Activated T-helper 2 cell treated with anti-CD3 and anti-CD28 coated beads, Interferon-gamma antibody, Interleukin-2, Interleukin-4, amounts not matched to agents 10 μg/mL and 5 μg/mL and 100 μg/mL, durations not matched to agents 14 hours and 24 hours and 36 hours (primary cell): Measurements from ENCODE around the gene RABAC1. TPM values are rescaled to one million over a fixed set of nuclear protein-coding genes. Genes with fewer than 3 reads are reported as not detected.
A peak's percentile ranks its signal among the peaks of the same experiment; 100 is the strongest.

ENCODE experiments used
- DNase-seq: peaks from one replicate; pipeline ENCODE4 v3.0.0; 2021; ENCODE audit warnings: low spot score
- H3K27ac Mint-ChIP-seq: one replicate; pipeline ENCODE4 v1.8.0; 2021; ENCODE audit warnings: mixed read lengths
- H3K27me3 Mint-ChIP-seq: one replicate; pipeline ENCODE4 v1.8.0; 2021; ENCODE audit warnings: low read depth, mixed read lengths
- H3K36me3 Mint-ChIP-seq: one replicate; pipeline ENCODE4 v1.8.0; 2021; ENCODE audit warnings: low read depth, mixed read lengths
- H3K4me1 Mint-ChIP-seq: one replicate; pipeline ENCODE4 v1.8.0; 2021; ENCODE audit warnings: low read depth, mixed read lengths
- H3K4me3 Mint-ChIP-seq: one replicate; pipeline ENCODE4 v1.8.0; 2021; ENCODE audit warnings: low read depth, mild to moderate bottlenecking, moderate library complexity, mixed read lengths
- H3K9me3 Mint-ChIP-seq: one replicate; pipeline ENCODE4 v1.8.0; 2021; ENCODE audit warnings: mixed read lengths
- intact Hi-C: fragments of 100-400 bp; cut with micrococcal nuclease; formaldehyde crosslinking; loops from one replicate; pipeline ENCODE4 v1.15.1; 2023
- total RNA-seq: library from RNA; stranded (reverse); gene quantifications from 2 replicates; pipeline ENCODE4 v1.2.3, GENCODE V29; 2022

The RABAC1 gene
- total RNA-seq, 1 donor from 2014 or later: 54.0 TPM

DNA sequence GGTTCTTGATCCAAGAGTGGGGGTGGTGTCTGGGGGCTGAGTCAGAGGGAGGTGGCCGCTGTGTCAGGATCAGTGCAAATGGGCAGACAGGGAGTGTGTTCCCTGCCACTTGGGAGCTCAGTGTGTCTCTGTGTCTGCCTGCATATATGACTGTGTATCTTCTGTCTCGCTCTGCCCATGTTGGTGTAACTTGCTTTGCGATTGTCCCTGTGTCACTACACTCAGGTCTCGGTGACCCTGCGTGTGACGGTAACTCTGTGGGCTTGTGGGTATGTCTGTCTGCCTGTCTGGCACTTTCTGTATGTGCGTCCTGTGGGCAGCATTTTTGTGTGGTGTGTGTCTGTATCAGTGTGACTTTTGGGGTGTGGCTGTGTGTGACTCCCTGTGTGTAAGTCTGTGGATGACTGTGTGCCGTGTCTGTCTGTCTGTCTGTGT lies 22.7 kb downstream of the RABAC1 start:
- Mint-ChIP-seq H3K36me3 (no peaks in the 10 kb centered on the region), H3K4me3 (peak overlapping the region; percentile 38), H3K4me1 (peaks cover 34% of the 10 kb centered on the region), H3K27me3 (peaks cover 22% of the 10 kb centered on the region), H3K9me3 (no peaks in the 10 kb centered on the region), H3K27ac (peak overlapping the region; percentile 14)
- DNase-seq: no peak
- intact Hi-C loops: no loop called here

DNA sequence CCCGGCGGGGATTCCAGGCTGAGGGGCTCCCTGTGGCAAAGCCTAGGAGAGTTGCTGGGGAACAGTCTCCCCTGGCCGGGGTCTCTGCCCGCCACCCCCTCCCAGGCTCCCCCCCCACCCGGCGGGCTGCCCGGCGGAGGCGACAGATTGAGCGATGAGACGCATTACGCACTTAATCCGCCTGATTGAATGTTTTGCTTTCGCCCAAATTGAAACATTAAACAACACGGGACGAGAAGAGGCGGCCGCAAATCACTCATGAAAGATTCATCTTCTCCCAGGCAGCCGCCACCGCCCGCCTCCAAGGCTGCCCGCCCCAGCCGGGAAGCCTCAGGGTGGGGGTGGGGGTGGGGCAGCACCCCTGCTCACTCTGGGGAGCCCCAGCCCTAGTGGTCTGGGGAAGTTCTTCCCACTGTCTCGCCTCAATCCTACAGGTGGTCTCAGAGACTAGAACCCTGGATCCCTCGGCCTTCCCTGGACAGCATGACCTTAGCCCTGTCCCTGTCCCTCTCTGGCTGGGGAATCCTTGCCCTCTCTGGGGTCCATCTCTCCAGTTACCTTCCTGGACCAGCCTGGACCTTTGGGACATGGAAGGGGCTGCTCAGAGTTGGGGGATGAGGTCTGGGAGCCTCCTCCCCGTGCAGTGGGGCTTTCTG lies 23.2 kb downstream of the RABAC1 start:
- intact Hi-C loops: loop anchor here (2.0 kb wide), 2 partner anchors 15 to 65 kb away; no protein-coding TSS in a partner anchor
- H3K4me1 Mint-ChIP-seq: peaks cover 31% of the 10 kb centered on the region
- no peak for DNase-seq
- no peaks in the 10 kb centered on the region for H3K9me3 Mint-ChIP-seq
- no peaks in the 10 kb centered on the region for H3K36me3 Mint-ChIP-seq
- no peak overlapping the region for H3K27ac Mint-ChIP-seq
- H3K27me3 Mint-ChIP-seq: peaks cover 21% of the 10 kb centered on the region
- no peak overlapping the region for H3K4me3 Mint-ChIP-seq

DNA sequence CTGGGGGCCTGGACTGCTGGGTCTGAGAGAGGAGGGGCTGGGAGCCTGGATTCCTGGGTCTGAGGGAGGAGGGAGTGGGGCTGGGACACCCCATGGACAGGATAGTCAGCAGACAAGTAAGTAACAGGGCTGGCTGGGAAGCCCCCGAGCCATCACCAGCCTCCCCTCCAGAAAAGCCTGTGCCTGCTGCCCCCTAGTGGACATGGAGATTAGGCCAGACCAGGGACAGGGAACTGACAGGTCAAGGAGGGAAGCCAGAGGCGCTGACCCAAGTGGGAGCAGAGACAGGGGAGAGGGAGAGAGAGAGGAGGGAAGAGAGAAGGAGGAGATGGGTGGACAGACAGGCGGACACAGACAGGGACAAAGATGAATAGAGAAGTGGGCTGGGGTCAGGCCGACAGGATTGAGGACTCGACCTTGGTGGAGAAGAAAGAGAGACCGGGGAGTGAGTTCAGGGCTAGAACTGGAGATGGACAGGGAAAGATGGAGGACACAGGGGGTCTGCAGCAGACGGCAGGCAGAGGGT lies 24.2 kb downstream of the RABAC1 start:
- intact Hi-C loops: loop anchor here (2.0 kb wide), 2 partner anchors 16 to 64 kb away; no protein-coding TSS in a partner anchor
- Mint-ChIP-seq H3K9me3 (no peaks in the 10 kb centered on the region), H3K4me3 (peak overlapping the region; percentile 31)

DNA sequence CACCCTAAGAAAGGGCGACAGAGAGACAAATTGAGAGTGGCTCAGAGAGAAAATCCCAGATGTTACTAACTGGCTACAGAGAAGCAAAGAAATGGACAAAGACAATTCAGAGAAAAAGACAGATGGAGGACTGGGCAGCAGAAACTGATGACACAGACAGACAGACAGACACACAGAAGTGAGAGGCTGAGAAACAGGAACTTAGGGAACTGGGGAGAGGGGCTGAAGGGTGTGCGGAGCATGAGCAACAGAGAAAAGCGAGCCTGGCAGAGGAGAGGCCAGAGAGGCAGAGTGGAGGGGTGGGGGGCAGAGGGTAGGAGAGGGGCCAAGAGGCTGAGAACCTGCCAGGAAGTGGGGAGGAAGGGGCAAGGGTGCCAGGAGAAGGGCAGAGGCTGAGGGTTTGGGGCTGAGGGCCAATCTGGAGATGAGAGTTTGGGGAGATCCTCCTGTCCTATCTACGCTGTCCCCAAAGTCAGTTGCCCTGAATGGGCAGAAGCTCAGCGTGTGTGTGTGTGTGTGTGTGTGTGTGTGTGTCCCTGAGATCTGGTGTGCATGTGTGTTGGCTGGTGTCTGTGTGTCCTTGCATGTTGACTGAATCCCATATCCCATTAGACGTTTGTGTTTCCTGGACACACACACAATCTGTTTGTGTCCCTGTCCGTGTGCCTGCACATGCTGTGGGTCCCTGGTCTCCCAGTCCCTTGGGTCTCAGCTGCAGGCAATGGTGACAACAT lies 25.3 kb downstream of the RABAC1 start:
- no peak overlapping the region for H3K4me3 Mint-ChIP-seq
- intact Hi-C loops: loop anchor here (2.0 kb wide), 2 partner anchors 17 to 63 kb away; no protein-coding TSS in a partner anchor
- no peaks in the 10 kb centered on the region for H3K36me3 Mint-ChIP-seq
- no peak for DNase-seq
- no peak overlapping the region for H3K27ac Mint-ChIP-seq
- H3K4me1 Mint-ChIP-seq: peaks cover 45% of the 10 kb centered on the region
- H3K27me3 Mint-ChIP-seq: peaks cover 20% of the 10 kb centered on the region
- no peaks in the 10 kb centered on the region for H3K9me3 Mint-ChIP-seq

More for the DNA sequence above, 24.2 kb downstream of the RABAC1 start:
- Mint-ChIP-seq H3K27ac (peak overlapping the region; percentile 75), H3K4me1 (peaks cover 38% of the 10 kb centered on the region), H3K27me3 (peaks cover 20% of the 10 kb centered on the region), H3K36me3 (no peaks in the 10 kb centered on the region)
- peak; percentile 59 for DNase-seq

DNA sequence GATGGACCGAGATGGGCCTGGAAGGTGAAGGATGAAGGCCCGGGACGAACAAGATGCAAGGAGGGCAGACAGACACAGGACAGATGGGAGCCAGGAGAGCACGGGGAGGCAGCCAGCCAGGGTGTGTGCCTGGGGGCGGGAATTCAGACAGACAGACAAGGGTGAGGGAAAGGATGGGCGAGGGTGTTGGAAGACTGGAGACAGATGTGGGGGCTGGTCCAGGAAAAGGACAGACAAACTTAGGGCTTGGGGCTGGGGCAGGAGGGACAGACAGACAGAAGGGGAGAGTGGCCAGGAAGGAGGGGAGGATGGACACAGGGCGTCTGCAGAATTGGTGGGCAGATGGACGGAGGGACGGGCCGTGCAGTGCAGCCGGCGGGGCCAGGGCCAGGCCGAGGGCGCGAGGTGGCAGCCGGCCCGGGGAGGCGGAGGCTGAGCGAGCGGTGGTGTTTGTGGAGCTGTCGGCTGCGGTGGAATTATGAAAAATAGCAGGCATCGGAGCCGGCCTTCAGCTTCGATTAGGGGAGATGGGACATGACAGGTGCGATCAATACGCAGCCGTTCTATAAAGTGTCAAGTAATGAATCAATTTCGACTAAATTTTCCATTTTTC lies 26.3 kb downstream of the RABAC1 start:
- Mint-ChIP-seq H3K9me3 (no peaks in the 10 kb centered on the region), H3K4me3 (no peak overlapping the region), H3K36me3 (no peaks in the 10 kb centered on the region), H3K27me3 (peaks cover 20% of the 10 kb centered on the region), H3K27ac (no peak overlapping the region), H3K4me1 (peaks cover 47% of the 10 kb centered on the region)
- intact Hi-C loops: no loop called here
- no peak for DNase-seq

DNA sequence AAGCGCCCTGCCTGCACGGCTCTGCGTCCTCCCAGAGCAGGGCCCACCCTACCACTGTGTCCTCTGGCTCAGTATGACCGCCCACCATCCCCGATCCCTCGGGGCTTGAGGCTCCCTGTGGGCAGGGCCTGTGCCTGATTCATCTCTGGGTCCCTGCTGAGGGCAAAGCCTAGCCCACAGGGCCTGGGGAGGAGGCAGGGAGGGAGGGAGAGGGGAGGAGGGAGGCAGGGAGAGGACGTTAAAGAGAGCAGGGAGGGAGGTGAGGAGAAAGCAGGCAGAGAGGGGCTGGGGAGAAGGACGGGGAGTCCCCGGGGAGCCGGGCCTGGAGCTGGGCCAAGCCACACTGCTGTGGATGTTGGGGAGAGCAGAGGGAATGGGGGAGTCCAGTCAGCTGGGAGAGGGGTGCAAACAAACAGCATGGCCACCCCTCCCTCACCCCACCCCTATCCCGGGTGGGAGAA lies 26.8 kb downstream of the RABAC1 start:
- H3K27me3 Mint-ChIP-seq: peaks cover 17% of the 10 kb centered on the region
- no peak for DNase-seq
- intact Hi-C loops: no loop called here

DNA sequence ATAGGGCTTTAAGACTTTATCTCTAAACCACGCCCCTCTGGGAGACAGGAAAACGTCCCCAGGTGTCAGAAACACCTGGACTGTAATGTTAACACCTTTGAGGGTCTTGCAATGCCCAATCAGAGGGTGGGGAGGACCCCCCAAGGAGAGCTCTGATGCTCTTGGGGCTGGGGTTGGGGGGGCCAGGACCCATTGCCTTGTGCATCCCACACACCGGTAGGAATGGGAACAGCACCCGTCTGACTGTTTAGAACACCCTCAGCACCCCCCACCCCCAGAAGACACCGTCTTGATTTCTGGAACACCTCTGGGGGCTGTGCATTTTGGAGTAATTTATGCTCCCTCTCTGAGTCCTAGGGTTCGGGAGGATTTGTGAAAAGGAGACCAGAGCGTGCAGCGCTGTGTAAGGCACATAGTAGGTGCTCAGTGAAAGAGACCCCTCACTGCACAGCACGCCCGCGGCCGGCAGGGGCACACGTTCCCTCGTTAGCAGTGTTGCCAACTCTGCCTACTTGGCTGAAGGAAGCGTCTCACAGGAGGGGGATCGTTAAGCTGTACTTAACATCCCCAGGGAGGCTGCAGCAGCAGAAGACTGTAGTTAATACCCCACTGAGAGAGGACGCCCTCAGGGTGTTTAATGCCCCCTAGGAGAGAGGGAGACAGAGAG lies 28.1 kb downstream of the RABAC1 start:
- H3K27me3 Mint-ChIP-seq: peaks cover 13% of the 10 kb centered on the region
- DNase-seq: no peak
- no peak overlapping the region for H3K27ac Mint-ChIP-seq
- H3K9me3 Mint-ChIP-seq: no peaks in the 10 kb centered on the region
- H3K36me3 Mint-ChIP-seq: no peaks in the 10 kb centered on the region
- intact Hi-C loops: no loop called here
- no peak overlapping the region for H3K4me3 Mint-ChIP-seq
- peaks cover 36% of the 10 kb centered on the region for H3K4me1 Mint-ChIP-seq

More for the DNA sequence above, 26.8 kb downstream of the RABAC1 start:
- Mint-ChIP-seq H3K9me3 (no peaks in the 10 kb centered on the region), H3K4me3 (no peak overlapping the region), H3K27ac (no peak overlapping the region), H3K36me3 (no peaks in the 10 kb centered on the region), H3K4me1 (peaks cover 44% of the 10 kb centered on the region)

DNA sequence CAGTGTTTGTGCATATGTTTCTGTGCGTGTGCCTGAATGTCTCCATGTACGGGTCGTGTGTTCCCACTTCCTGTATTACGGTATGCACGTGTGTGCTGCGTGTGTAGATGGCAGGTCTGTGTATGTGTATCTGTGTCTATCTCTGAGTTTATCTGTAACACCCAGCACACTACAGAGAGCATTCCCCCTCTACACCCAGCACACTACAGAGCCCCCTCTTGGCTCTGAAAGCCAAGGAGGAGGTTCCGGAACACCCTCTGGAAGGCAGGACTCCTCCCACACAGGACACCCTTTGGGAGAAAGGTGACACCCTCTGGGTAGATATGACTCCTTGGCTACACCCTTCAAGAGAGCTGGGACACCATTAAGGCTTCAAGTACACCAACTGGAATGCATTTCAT lies 28.8 kb downstream of the RABAC1 start:
- H3K27me3 Mint-ChIP-seq: peaks cover 10% of the 10 kb centered on the region
- H3K4me1 Mint-ChIP-seq: peaks cover 34% of the 10 kb centered on the region
- intact Hi-C loops: no loop called here
- no peaks in the 10 kb centered on the region for H3K36me3 Mint-ChIP-seq
- H3K4me3 Mint-ChIP-seq: peak overlapping the region; percentile 26
- H3K9me3 Mint-ChIP-seq: no peaks in the 10 kb centered on the region
- DNase-seq: no peak
- H3K27ac Mint-ChIP-seq: no peak overlapping the region

DNA sequence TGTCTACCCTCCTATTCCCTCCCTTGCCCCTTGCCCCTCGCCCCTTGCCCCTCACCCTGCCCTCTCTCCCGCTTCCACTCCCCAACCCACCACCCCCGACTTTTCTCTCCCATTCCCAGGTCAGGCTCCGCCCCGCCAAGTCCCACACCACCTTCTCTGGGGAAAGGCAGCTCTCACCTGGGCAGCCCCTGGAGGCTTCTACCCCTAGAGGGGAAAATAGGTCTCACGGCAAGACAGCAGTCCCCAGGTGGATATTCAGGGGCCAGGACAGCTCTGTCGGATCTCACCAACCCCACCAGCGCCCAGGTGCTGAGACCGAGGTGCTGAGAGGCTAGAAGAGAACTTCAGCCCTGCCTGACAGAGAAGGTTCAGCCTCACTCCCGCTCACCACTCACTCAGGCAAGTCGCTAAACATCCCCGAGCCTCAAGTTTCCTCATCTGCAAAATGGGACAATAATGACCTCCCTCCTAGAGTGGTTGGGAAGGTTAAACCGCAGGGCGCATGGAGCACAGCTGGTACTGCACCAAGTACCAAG lies 29.5 kb downstream of the RABAC1 start:
- no peak overlapping the region for H3K27ac Mint-ChIP-seq
- H3K4me3 Mint-ChIP-seq: peak overlapping the region; percentile 79
- intact Hi-C loops: loop anchor here (2.0 kb wide), 1 partner anchor 43 kb away; no protein-coding TSS in a partner anchor
- DNase-seq: no peak
- no peaks in the 10 kb centered on the region for H3K9me3 Mint-ChIP-seq
- H3K36me3 Mint-ChIP-seq: no peaks in the 10 kb centered on the region
- H3K27me3 Mint-ChIP-seq: peaks cover 6% of the 10 kb centered on the region
- peaks cover 27% of the 10 kb centered on the region for H3K4me1 Mint-ChIP-seq

DNA sequence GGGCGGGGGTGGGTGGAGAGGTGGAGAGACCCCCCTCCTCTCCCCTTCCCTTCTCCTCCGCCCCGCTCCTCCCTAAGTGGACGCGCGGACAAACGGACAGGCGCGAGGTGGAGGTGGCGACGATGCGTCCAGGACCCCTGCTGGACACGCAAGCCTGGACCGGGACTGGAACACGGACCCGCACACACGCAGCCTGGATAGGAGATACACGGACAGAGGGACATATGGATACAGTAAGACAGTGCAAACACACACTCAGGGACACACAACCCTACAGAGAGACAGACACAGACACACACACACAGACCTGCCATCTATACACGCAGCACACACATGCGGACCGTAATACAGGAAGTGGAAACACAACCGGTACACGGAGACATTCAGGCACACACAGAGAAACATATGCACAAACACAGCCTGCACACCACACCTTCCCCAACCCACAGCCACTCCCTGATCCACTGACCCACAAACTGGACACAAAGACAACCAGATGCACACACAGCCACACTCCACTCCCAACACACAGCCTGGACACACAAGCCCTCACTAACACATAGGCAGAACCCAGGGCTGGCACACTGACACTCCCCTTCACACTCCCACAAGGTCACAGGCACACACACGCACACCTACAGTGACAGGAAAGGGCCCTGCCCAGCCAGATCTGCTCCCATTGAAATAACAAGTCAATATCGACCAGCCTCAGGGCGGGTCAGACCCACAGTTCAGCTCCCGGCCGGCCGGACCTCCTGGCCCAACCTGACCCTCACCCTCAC lies 30.2 kb downstream of the RABAC1 start:
- H3K27me3 Mint-ChIP-seq: peaks cover 6% of the 10 kb centered on the region

DNA sequence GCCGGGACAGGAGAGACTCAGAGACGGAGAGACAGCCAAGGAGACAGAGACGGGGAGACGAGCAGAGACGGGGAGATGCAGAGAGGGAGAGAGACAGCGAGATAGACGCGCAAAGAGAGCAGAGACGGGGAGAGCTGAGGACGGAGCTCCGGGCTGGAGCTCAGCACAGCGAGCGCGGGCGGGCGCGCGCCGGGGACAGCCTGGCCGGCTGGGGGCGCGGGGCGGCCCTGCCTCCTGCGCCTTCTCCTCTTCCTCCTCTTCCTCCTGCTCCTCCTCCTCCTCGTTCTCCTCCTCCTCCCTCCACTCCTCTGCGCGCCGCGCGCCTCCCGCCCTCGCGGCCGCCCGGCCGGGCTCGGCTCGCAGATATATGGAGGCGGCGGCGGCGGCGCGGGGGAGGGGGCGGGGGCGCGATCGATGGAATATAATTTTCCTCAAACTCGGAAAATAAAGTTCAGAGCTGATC lies 30.9 kb downstream of the RABAC1 start, which contains the start of gene ERFL:
Gene ERFL, minus strand, starts transcription at position 229 of the 463 bp plus-strand sequence. CDS start 15,530 bp downstream, outside the sequence.
- peak within 1 kb of the TSS; percentile 83 for H3K27ac Mint-ChIP-seq
- H3K27me3 Mint-ChIP-seq: peaks cover 4% of the 10 kb centered on the region
- intact Hi-C loops: loop anchor here (2.0 kb wide), 1 partner anchor 41 kb away; no protein-coding TSS in a partner anchor
- H3K4me3 Mint-ChIP-seq: peak within 1 kb of the TSS; percentile 82
- H3K36me3 Mint-ChIP-seq: peaks cover 2% of the 10 kb centered on the region
- H3K4me1 Mint-ChIP-seq: peaks cover 19% of the 10 kb centered on the region
- DNase-seq: no peak
- H3K9me3 Mint-ChIP-seq: no peaks in the 10 kb centered on the region

More for the DNA sequence above, 30.2 kb downstream of the RABAC1 start:
- Mint-ChIP-seq H3K27ac (peak overlapping the region; percentile 64), H3K9me3 (no peaks in the 10 kb centered on the region), H3K4me3 (peak overlapping the region; percentile 79), H3K36me3 (no peaks in the 10 kb centered on the region), H3K4me1 (peaks cover 22% of the 10 kb centered on the region)
- intact Hi-C loops: loop anchor here (2.0 kb wide), 1 partner anchor 42 kb away; no protein-coding TSS in a partner anchor
- no peak for DNase-seq
